Adrenal gland (tissue), 5 donors: ENCODE results near the gene GRK1.

ENCODE experiments used
- POLR2A ChIP-seq, 2 donors: fragments of 450-650 bp; IDR thresholded peaks; one replicate each; pipeline ENCODE4 v1.6.1; 2017; ENCODE audit warnings: antibody characterized with exemption in 2 of 2, mild to moderate bottlenecking in 2 of 2, moderate library complexity in 1 of 2
- TF ChIP-seq, protein P1 (sequence below), 6 experiments: fragments of 450-650 bp in 4 of 6; fragments of 200-600 bp in 2 of 6; sonication (generic) in 1 of 6; IDR thresholded peaks; 1 replicate in 5 of 6; 2 replicates in 1 of 6; pipeline versions ENCODE4 v1.5.1 to v1.8.0; 2016 to 2021; ENCODE audit warnings: antibody characterized with exemption in 6 of 6, mild to moderate bottlenecking in 2 of 6, moderate library complexity in 1 of 6
- donor health status: DM: no; HTN: no; CAD: no.

DNA sequence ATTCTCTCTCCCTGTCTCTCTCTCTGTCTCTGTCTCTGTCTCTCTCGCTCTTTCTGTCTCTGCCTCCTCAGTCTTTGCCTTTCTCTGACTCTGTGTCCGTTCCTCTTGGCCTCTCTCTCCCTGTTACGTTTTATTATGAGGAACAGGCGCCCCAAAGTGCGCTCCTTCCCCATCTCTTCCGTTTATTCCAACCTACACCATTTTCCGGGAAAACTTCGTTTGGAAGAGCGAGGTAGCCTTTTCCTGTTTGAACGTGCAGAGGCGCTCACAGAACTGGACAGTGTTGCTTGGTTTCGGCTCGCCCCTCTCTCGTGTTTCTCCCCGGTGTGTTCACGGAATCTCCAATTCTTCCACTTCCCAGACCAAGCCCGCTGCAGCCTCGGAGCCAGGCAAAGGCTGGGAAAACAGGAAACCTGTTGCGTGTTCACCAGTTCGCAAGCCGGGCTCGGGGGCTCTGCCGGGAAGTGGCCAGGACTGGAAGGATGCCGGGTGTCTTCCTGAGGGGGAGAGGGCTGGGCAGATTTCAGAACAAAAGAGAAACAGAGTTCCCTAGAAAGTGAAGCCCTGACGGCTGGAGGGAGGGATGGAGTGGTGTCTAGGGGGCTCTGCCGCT, 92.6 kb downstream of the GRK1 start:
- TF ChIP-seq, protein P1, sequence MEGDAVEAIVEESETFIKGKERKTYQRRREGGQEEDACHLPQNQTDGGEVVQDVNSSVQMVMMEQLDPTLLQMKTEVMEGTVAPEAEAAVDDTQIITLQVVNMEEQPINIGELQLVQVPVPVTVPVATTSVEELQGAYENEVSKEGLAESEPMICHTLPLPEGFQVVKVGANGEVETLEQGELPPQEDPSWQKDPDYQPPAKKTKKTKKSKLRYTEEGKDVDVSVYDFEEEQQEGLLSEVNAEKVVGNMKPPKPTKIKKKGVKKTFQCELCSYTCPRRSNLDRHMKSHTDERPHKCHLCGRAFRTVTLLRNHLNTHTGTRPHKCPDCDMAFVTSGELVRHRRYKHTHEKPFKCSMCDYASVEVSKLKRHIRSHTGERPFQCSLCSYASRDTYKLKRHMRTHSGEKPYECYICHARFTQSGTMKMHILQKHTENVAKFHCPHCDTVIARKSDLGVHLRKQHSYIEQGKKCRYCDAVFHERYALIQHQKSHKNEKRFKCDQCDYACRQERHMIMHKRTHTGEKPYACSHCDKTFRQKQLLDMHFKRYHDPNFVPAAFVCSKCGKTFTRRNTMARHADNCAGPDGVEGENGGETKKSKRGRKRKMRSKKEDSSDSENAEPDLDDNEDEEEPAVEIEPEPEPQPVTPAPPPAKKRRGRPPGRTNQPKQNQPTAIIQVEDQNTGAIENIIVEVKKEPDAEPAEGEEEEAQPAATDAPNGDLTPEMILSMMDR (IDR thresholded peaks at IDR 0.05) = no peak
- no peak for TF ChIP-seq POLR2A (IDR thresholded peaks at IDR 0.05)
